Tibial nerve (tissue), 4 donors: Measurements from ENCODE around the gene FAM135A.

ENCODE experiments used
- EP300 ChIP-seq, 2 donors: sonication (generic); formaldehyde crosslinking; IDR thresholded peaks; one replicate each; pipeline ENCODE4 v1.6.1; 2017; ENCODE audit warnings: antibody characterized with exemption in 2 of 2, mild to moderate bottlenecking in 1 of 2
- TF ChIP-seq, protein P1 (sequence below), 5 experiments: fragments of 200-600 bp in 3 of 5; fragments of 450-650 bp in 2 of 5; sonication (generic) in 3 of 5; IDR thresholded peaks; one replicate each; pipeline ENCODE4 v1.5.1; 2016 to 2019; ENCODE audit warnings: antibody characterized with exemption in 5 of 5, mild to moderate bottlenecking in 3 of 5, moderate library complexity in 2 of 5

DNA sequence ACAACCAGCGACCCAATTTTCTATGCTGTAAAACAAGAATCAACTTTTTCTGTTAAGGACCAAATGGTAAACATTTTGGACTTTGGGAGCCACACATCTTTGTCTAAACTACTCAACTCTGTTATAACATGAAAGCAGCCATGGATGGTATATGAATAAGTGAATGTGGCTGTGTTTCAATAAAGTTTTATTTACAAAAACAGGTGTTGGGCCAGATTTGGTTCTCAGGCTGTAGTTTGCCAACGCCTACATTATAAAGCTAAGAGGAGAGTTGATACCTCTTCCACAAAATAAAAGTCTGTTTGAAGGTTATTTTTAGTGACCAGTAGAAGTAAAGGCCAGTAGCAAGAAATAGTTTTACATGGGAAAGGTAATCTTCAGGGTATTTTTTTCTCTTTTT, 93.0 kb downstream of the FAM135A start:
- TF ChIP-seq, protein P1, sequence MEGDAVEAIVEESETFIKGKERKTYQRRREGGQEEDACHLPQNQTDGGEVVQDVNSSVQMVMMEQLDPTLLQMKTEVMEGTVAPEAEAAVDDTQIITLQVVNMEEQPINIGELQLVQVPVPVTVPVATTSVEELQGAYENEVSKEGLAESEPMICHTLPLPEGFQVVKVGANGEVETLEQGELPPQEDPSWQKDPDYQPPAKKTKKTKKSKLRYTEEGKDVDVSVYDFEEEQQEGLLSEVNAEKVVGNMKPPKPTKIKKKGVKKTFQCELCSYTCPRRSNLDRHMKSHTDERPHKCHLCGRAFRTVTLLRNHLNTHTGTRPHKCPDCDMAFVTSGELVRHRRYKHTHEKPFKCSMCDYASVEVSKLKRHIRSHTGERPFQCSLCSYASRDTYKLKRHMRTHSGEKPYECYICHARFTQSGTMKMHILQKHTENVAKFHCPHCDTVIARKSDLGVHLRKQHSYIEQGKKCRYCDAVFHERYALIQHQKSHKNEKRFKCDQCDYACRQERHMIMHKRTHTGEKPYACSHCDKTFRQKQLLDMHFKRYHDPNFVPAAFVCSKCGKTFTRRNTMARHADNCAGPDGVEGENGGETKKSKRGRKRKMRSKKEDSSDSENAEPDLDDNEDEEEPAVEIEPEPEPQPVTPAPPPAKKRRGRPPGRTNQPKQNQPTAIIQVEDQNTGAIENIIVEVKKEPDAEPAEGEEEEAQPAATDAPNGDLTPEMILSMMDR (IDR thresholded peaks at IDR 0.05), result no peak
- TF ChIP-seq EP300 (IDR thresholded peaks at IDR 0.05), result no peak
